ENCODE results near the gene ADAMTSL4.

ADAMTSL4 gene

DNA sequence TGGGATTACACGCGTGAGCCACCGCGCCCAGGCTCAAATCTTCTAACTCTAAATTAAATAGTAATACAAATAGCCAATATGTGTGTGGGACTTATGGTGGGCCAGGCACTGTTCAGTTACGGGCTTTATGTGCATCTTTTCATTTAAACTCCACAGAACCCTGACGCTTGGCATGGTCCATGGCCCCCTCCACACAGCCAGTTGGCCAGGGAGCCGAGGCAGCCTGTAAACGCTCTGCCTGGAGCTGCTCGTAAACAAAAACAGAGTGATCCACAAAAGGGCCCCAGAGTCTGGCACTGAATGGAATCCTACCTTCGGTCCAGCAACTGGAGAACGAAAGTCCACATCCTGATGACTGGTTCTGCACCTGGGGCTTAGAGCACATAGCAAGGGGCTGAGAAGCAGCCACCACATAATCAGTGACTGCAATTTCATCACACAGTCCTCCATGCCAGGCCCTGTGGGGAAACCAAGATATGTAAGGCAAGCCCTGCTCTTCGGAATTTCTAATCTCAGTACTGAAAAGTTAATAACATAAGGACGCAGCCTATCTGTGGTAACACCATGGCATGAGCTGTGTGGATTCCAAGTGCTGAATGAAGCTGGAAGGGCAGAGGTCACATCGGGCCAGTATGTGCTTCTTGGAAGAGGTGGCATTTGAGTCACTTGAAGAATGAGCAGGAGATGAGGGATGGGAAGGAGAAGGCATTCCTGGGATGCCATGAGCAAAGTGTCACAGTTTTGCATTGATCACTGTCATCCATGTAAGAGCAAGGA, 13.5 kb upstream of the ADAMTSL4 start:
- DNase-seq, result no peak

GRCh38 chr1:150536836-150537731, 12.1 kb upstream of the ADAMTSL4 start:
- no peak for DNase-seq

GRCh38 chr1:150537732-150538684, 11.2 kb upstream of the ADAMTSL4 start:
- DNase-seq, result no peak

GRCh38 chr1:150543500-150544143, 5.6 kb upstream of the ADAMTSL4 start:
- no peak for DNase-seq

- DNase-seq, result no peak
These were observed 5.0 kb upstream of the ADAMTSL4 start for GRCh38 chr1:150544204-150544603.

- no peak for DNase-seq
These were observed 3.6 kb upstream of the ADAMTSL4 start for GRCh38 chr1:150545486-150546032.

DNA sequence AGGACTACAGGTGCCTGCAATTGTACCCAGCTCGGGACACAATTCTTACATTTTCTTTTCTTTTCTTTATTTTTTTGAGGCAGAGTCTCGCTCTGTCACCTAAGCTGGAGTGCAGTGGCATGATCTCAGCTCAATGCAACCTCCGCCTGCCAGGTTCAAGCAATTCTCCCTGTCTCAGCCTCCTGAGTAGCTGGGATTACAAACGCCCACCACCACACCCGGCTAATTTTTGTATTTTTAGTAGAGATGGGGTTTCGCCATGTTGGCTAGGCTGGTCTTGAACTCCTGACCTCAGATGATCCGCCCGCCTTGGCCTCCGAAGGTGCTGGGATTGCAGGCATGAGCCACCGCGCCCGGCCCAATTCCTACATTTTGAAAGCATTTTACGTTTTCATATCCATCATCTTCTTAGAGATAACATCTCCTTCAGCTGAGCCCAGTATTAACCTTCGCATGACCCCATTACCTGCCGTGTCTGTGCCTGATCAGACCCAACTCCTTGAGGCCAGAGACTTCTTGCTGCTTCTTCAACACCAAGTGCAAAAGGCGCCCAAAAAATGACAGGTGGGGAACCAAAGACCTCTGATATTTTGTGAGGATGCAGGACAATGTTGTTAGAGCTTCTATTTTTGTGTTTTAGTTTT, 2.8 kb upstream of the ADAMTSL4 start:
- no peak for DNase-seq

DNA sequence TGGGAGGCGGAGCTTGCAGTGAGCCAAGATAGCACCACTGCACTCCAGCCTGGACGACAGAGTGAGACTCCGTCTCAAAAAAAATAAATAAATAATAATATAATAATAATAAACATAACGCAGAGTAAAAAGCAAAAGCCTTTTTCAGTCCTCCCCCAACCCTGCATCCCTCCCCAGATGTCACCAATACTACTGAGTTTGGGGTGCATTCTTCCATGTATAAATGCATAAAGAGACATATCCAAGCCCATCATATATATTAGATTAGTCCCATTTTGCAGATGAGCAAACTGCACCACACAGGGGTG, 930 bp upstream of the ADAMTSL4 start:
- no peak for DNase-seq

GRCh38 chr1:150549496-150550221, 451 bp downstream of the ADAMTSL4 start:
- no peak for DNase-seq

GRCh38 chr1:150550222-150551050, 1.2 kb downstream of the ADAMTSL4 start:
- no peak for DNase-seq

GRCh38 chr1:150551051-150551783, 2.0 kb downstream of the ADAMTSL4 start:
- no peak for DNase-seq

DNA sequence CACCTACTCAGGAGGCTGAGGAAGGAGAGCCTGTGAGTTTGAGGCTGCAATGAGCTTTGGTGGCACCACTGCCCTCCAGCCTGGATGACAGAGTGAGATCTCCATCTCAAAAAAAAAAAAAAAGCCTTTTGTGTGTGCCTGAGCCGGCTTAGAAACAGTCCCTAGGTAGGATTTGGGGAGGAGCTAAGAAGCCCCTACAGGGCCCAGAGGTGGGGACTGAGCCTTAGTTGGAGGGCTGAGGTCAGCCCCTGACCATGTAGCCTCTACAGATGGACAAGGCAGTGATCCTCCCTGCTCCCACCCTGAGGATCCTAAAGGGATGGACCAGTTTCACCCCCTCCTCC, 2.5 kb downstream of the ADAMTSL4 start:
- no peak for DNase-seq

DNA sequence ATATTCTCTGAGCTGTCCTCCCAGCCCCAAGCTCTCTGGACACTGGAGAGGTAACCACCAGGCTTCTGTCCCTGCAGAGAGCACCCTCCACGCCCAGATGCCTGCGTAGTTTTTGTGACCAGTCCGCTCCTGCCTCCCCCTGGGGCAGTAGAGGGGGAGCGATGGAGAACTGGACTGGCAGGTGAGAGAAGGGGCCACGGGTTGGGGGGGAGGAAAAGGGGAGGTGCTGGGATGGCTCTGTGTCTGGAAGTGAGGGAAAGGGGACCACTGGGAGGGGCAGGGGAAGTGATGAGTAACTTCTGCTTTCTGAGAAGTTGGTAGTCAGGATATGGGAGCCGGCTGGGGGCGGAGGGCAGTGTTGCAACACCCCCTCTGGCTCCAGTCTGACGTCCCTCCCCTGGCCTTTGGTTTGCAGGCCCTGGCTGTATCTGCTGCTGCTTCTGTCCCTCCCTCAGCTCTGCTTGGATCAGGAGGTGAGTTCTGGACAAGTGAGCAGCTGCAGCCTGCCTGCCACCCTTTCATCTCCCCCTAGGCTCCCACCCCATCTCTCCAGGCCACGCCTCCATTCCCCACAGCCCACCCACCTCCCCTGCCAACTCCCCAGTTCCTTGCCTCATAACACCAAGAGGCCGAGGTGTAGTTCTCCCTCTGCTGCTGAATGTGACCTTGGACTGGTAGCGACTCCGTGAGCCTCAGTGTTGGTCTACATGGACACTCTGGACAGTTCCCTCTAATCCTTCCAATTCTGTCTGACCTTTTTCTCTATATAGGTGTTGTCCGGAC, 3.1 kb downstream of the ADAMTSL4 start:
- DNase-seq, result no peak

DNA sequence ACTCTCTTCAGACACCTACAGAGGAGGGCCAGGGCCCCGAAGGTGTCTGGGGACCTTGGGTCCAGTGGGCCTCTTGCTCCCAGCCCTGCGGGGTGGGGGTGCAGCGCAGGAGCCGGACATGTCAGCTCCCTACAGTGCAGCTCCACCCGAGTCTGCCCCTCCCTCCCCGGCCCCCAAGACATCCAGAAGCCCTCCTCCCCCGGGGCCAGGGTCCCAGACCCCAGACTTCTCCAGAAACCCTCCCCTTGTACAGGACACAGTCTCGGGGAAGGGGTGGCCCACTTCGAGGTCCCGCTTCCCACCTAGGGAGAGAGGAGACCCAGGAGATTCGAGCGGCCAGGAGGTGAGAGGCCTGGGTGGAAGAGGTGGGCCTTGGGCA, 3.7 kb downstream of the ADAMTSL4 start:
- DNase-seq, result no peak

- no peak for DNase-seq
These were observed 4.3 kb downstream of the ADAMTSL4 start for GRCh38 chr1:150553392-150554085.

DNA sequence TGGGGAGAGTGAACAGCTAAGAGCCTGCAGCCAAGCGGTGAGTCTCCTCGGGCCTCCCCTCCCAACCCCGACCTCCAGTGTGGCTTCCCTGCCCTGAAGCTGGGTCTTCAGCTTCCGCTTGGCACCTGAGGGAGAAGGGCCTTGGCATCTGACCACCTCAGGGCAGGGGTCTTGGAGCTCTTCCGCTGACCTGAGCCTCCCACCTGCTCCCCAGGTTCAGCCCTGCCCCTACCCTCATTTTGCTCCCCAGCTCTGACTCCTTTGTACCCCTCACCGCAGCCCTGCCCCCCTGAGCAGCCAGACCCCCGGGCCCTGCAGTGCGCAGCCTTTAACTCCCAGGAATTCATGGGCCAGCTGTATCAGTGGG, 4.9 kb downstream of the ADAMTSL4 start:
- no peak for DNase-seq

GRCh38 chr1:150555198-150555970, 6.2 kb downstream of the ADAMTSL4 start:
- DNase-seq, result no peak
